Colonic mucosa (tissue), 4 donors: ENCODE measurements around the gene CLDN3. TPM values are rescaled to one million over a fixed set of nuclear protein-coding genes. Genes with fewer than 3 reads are reported as not detected.

Experiments
- DNase-seq: peaks from one replicate; pipeline ENCODE4 v3.0.0-alpha.2; 2020
- H3K27ac ChIP-seq: fragments of 200-600 bp; one replicate; pipeline ENCODE4 v1.8.0; 2021
- H3K27me3 ChIP-seq: fragments of 200-600 bp; one replicate; pipeline ENCODE4 v1.8.0; 2021
- H3K36me3 ChIP-seq: fragments of 200-600 bp; one replicate; pipeline ENCODE4 v1.8.0; 2021
- H3K4me1 ChIP-seq: fragments of 200-600 bp; one replicate; pipeline ENCODE4 v1.8.0; 2021; ENCODE audit warnings: mild to moderate bottlenecking
- H3K4me3 ChIP-seq: fragments of 200-600 bp; one replicate; pipeline ENCODE4 v1.8.0; 2021
- H3K9ac ChIP-seq, 2 donors: one replicate each; pipeline ENCODE4 v1.7.0; 2013; ENCODE audit warnings: control low read depth in 2 of 2, low read depth in 2 of 2, low read length in 2 of 2
- H3K9me3 ChIP-seq: fragments of 200-600 bp; one replicate; pipeline ENCODE4 v1.8.0; 2021
- intact Hi-C: fragments of 100-400 bp; cut with DNase I; formaldehyde crosslinking; loops from one replicate; pipeline ENCODE4 v1.14.1; 2022
- total RNA-seq, 2 donors: library from RNA; stranded (reverse); fragmentation: NEBNext Ultra II Directional in 1 of 2; extraction: Animal tissue kit (Norgen Biotek cat#: 25700) in 1 of 2; gene quantifications; one replicate each; pipeline ENCODE4 v1.2.1, GENCODE V29; 2021
- TF ChIP-seq, protein P1 (sequence below): fragments of 200-600 bp; IDR thresholded peaks from one replicate; pipeline ENCODE4 v1.8.0; 2022; ENCODE audit warnings: antibody characterized with exemption, mild to moderate bottlenecking
- donor health status: healthy.
- donor health status: DM: no; HTN: no; CAD: no.
- donor health status: DM: no; HTN: no; CAD: no.

The CLDN3 gene
- total RNA-seq, 2 donors from 2014 or later, result 599 to 634 TPM

DNA sequence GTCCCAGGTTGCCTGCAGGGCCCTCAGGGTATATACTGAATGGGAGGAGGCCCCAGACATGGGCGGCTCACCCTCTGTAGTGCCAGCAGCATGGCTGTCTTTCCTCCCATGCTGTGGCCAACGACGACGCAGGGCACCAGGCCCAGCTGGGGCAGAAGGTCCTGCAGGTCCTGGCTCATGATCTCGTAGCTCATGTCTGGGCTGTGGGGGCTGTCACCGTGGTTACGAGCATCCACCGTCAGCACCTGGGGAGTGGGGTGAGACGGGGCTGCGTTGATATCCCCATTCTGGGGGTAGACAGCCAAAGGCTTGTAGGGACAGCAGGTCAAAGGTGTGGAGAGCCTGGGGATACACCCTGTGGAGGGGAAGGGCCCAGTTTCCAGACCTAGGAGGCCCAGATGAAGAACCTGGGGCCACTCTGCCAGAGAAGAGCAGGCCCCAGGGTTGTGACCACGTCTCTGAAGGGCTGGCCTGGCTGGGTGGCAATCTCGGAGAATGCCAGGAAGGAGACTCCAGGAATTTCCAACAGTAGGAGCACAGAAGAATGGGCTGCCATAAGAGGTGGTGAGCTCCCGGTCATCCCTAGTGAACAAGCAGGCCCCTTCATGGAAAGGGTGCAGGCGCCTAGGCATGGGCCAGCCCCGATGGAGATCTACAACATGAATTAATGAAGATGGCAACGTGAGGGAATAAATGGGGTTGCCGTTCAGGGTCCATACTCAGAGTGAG, 32.4 kb downstream of the CLDN3 start:
- H3K4me1 ChIP-seq, result peaks cover 4% of the 10 kb centered on the region
- peak overlapping the region; percentile 66 to 96 for H3K9ac ChIP-seq
- no peaks in the 10 kb centered on the region for H3K9me3 ChIP-seq
- peak overlapping the region; percentile 81 for H3K4me3 ChIP-seq
- intact Hi-C loops, result loop anchor here (2.0 to 5.0 kb wide), 2 partner anchors 29 to 95 kb away; partner anchors contain the start of gene CLDN4
- no peaks in the 10 kb centered on the region for H3K27me3 ChIP-seq
- no peaks in the 10 kb centered on the region for H3K36me3 ChIP-seq
- H3K27ac ChIP-seq, result peak overlapping the region; percentile 91
- TF ChIP-seq, protein P1, sequence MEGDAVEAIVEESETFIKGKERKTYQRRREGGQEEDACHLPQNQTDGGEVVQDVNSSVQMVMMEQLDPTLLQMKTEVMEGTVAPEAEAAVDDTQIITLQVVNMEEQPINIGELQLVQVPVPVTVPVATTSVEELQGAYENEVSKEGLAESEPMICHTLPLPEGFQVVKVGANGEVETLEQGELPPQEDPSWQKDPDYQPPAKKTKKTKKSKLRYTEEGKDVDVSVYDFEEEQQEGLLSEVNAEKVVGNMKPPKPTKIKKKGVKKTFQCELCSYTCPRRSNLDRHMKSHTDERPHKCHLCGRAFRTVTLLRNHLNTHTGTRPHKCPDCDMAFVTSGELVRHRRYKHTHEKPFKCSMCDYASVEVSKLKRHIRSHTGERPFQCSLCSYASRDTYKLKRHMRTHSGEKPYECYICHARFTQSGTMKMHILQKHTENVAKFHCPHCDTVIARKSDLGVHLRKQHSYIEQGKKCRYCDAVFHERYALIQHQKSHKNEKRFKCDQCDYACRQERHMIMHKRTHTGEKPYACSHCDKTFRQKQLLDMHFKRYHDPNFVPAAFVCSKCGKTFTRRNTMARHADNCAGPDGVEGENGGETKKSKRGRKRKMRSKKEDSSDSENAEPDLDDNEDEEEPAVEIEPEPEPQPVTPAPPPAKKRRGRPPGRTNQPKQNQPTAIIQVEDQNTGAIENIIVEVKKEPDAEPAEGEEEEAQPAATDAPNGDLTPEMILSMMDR, result no peak
- no peak for DNase-seq

- Histone ChIP-seq H3K36me3 (no peaks in the 10 kb centered on the region), H3K9ac (peak overlapping the region; percentile 66 to 96), H3K4me1 (peaks cover 4% of the 10 kb centered on the region), H3K4me3 (peak overlapping the region; percentile 81), H3K27ac (peak overlapping the region; percentile 91), H3K9me3 (no peaks in the 10 kb centered on the region), H3K27me3 (no peaks in the 10 kb centered on the region)
- no peak for DNase-seq
- intact Hi-C loops, result loop anchor here (5.0 kb wide), 1 partner anchor 95 kb away; the partner anchor contains the start of gene CLDN4
- TF ChIP-seq, protein P1, result no peak
Measured at GRCh38 chr7:73736885-73737284, 33.2 kb downstream of the CLDN3 start.

DNA sequence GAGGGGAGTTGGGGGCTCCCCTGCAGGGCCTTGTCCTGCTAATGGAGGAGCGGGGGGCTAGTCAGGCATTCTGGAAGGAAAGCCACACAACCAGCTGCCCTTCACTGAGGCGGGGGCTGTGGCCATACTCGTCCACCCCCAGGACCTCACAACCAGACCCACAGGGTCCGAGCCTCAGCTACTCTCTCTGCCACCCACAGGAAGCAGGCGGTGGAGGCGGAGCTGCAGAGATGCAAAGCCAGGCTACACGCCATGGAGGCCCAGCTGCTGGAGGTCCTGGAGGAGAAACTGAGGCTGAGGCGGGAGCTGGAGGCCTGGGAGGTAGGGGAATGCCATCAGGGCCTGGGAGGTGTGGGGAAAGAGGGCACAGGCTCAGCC, 34.6 kb downstream of the CLDN3 start:
- peak overlapping the region; percentile 64 to 88 for H3K9ac ChIP-seq
- no peaks in the 10 kb centered on the region for H3K9me3 ChIP-seq
- H3K4me1 ChIP-seq, result peaks cover 4% of the 10 kb centered on the region
- no peak for DNase-seq
- H3K27me3 ChIP-seq, result no peaks in the 10 kb centered on the region
- H3K36me3 ChIP-seq, result no peaks in the 10 kb centered on the region
- peak overlapping the region; percentile 81 for H3K4me3 ChIP-seq
- H3K27ac ChIP-seq, result peak overlapping the region; percentile 91
- intact Hi-C loops, result loop anchor here (5.0 kb wide), 1 partner anchor 97 kb away; the partner anchor contains the start of gene CLDN4
- TF ChIP-seq, protein P1, result no peak

- TF ChIP-seq, protein P1, result peak; percentile 82
- Histone ChIP-seq H3K36me3 (no peaks in the 10 kb centered on the region), H3K9me3 (no peaks in the 10 kb centered on the region), H3K4me1 (peaks cover 4% of the 10 kb centered on the region), H3K27me3 (no peaks in the 10 kb centered on the region), H3K9ac (peak overlapping the region; percentile 64 to 88), H3K27ac (peak overlapping the region; percentile 91), H3K4me3 (peak overlapping the region; percentile 81)
- DNase-seq, result peak; percentile 96
- intact Hi-C loops, result loop anchor here (5.0 kb wide), 2 partner anchors 97 to 122 kb away; partner anchors contain the start of gene CLDN4
Measured at GRCh38 chr7:73734619-73735527, 35.2 kb downstream of the CLDN3 start.

DNA sequence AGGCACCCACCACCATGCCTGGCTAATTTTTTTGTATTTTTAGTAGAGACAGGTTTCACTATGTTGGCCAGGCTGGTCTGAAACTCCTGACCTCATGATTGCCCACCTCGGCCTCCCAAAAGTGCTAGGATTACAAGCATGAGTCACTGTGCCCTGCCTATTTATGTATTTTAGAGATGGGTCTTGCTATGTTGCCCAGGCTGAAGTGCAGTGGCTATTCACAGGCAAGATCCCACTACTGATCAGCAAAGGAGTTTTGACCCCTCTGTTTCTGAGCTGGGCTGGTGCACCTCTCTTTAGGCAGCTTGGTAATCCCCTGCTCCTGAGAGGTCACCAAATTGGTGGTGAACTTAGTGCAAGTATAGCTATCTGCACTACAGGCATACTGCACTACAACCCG, 37.7 kb downstream of the CLDN3 start:
- TF ChIP-seq, protein P1, result no peak
- Histone ChIP-seq H3K9ac (no peak overlapping the region), H3K36me3 (no peaks in the 10 kb centered on the region), H3K27ac (no peak overlapping the region), H3K9me3 (no peaks in the 10 kb centered on the region), H3K4me3 (no peak overlapping the region), H3K4me1 (peaks cover 4% of the 10 kb centered on the region), H3K27me3 (no peaks in the 10 kb centered on the region)
- DNase-seq, result no peak
- intact Hi-C loops, result loop anchor here (5.0 kb wide), 1 partner anchor 125 kb away; no protein-coding TSS in a partner anchor
